8988T (cell line): ENCODE data around the gene CEBPB.

ENCODE experiments used
- DNase-seq: peaks from one replicate; pipeline ENCODE4 v3.0.0; 2011

Gene CEBPB

GRCh38 chr20:50231854-50232253, 41.2 kb downstream of the CEBPB start:
- DNase-seq: no peak

- no peak for DNase-seq
Observed at GRCh38 chr20:50232651-50233324, 42.2 kb downstream of the CEBPB start.

- DNase-seq: no peak
Observed at GRCh38 chr20:50233325-50234212, 42.9 kb downstream of the CEBPB start.

GRCh38 chr20:50234288-50234687, 43.7 kb downstream of the CEBPB start:
- no peak for DNase-seq

GRCh38 chr20:50237349-50237748, 46.7 kb downstream of the CEBPB start:
- DNase-seq: no peak

GRCh38 chr20:50238081-50238800, 47.6 kb downstream of the CEBPB start:
- DNase-seq: no peak

GRCh38 chr20:50240092-50240491, 49.5 kb downstream of the CEBPB start:
- DNase-seq: no peak

- DNase-seq: no peak
Observed at GRCh38 chr20:50242178-50242514, 51.5 kb downstream of the CEBPB start.
